Tongue (tissue), 2 donors: ENCODE measurements around the gene OXLD1. TPM values are rescaled to one million over a fixed set of nuclear protein-coding genes. Genes with fewer than 3 reads are reported as not detected.

Experiments used
- small RNA-seq: library from RNA; depleted of rRNA; stranded (forward); fragments of <200 nt; gene quantifications from one replicate; pipeline ENCODE3, GENCODE V24; 2014; ENCODE audit warnings: low replicate concordance
- total RNA-seq: library from RNA; depleted of rRNA; stranded (reverse); fragments of >200 nt; gene quantifications from one replicate; pipeline ENCODE4 v1.2.3, GENCODE V29; 2014

The OXLD1 gene
- total RNA-seq, 1 donor from 2014 or later = 6.3 TPM

Small RNAs within 50 kb of the gene (small RNA-seq; reads per million reads assigned to genes)
- not detected for gene MIR6786

Other genes starting within 250 kb of the OXLD1 start
- 1,628 TPM for gene ACTG1, start 153.8 kb downstream of the OXLD1 start, total RNA-seq
- 1.7 TPM for gene FSCN2, start 138.2 kb downstream of the OXLD1 start, total RNA-seq
- 17.8 TPM for gene FAAP100, start 114.3 kb downstream of the OXLD1 start, total RNA-seq
- 50.7 TPM for gene NPLOC4, start 29.5 kb downstream of the OXLD1 start, total RNA-seq
- gene TSPAN10, start 29.4 kb downstream of the OXLD1 start, total RNA-seq = 1.0 TPM
- not detected for gene PDE6G, start 10.1 kb downstream of the OXLD1 start, total RNA-seq
- 5.6 TPM for gene CCDC137, start 132 bp upstream of the OXLD1 start, total RNA-seq
- gene ARL16, start 17.2 kb upstream of the OXLD1 start, total RNA-seq = 32.1 TPM
- 31.7 TPM for gene HGS, start 17.4 kb upstream of the OXLD1 start, total RNA-seq
- gene MRPL12, start 36.8 kb upstream of the OXLD1 start, total RNA-seq = 12.2 TPM
- 10.6 TPM for gene SLC25A10, start 45.7 kb upstream of the OXLD1 start, total RNA-seq
- not detected for gene GCGR, start 137.5 kb upstream of the OXLD1 start, total RNA-seq
- 111 TPM for gene MCRIP1, start 166.7 kb upstream of the OXLD1 start, total RNA-seq
- 11.9 TPM for gene PPP1R27, start 168.4 kb upstream of the OXLD1 start, total RNA-seq
- gene P4HB, start 193.9 kb upstream of the OXLD1 start, total RNA-seq = 389 TPM
- 78.2 TPM for gene ARHGDIA, start 204.7 kb upstream of the OXLD1 start, total RNA-seq
- 80.6 TPM for gene ALYREF, start 225.0 kb upstream of the OXLD1 start, total RNA-seq
- gene ANAPC11, start 225.1 kb upstream of the OXLD1 start, total RNA-seq = 144 TPM
- 1.0 TPM for gene NPB, start 235.6 kb upstream of the OXLD1 start, total RNA-seq
- 10.5 TPM for gene PCYT2, start 244.8 kb upstream of the OXLD1 start, total RNA-seq